ENCODE measurements around the gene FCN1.
"Not testable (repeated sequence)": the region's sequence is repeated elsewhere in the genome, so short reads cannot be mapped to it uniquely, and the experiment has no call there.

Gene FCN1

DNA sequence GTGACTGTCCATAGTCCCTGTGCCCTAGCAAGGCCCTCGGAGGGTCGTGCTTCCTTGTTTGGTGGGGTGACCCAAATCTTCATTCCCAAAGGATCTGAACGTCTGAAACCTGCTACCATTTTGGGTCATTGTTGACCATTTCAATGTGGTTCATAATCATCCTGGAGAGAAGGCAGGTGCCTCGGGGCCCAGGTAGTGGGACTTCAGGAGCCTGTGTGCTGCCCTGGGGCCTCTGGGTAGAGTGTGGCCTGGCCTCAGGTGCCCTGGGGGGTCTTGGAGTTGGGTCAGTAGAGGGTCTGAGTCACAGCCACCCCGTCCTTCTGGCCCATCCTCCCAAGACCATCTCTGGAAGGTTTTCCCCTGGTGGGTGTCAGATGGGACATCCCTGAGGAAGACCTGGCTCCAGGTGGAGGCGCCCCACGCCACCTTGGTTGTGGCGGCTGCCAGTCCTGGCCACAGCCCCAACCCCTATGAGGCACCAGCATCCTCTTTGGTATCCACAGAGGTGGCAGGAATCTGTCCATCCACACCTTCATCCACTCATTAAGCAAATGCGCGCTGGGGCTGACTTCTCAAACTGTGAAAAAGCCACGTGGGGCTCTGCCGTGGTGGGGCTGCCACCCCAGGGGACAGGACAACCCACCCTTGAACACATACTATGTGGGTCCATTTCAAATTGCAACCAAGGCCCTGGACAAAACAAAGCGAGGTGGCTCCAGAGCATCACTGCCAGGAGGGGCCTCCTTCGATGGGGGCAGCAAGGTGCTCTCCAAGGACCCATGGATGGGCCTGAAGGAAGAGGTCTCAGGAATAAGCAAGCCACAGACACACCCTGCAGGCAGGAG, 41.6 kb upstream of the FCN1 start:
- TF ChIP-seq, protein P1, sequence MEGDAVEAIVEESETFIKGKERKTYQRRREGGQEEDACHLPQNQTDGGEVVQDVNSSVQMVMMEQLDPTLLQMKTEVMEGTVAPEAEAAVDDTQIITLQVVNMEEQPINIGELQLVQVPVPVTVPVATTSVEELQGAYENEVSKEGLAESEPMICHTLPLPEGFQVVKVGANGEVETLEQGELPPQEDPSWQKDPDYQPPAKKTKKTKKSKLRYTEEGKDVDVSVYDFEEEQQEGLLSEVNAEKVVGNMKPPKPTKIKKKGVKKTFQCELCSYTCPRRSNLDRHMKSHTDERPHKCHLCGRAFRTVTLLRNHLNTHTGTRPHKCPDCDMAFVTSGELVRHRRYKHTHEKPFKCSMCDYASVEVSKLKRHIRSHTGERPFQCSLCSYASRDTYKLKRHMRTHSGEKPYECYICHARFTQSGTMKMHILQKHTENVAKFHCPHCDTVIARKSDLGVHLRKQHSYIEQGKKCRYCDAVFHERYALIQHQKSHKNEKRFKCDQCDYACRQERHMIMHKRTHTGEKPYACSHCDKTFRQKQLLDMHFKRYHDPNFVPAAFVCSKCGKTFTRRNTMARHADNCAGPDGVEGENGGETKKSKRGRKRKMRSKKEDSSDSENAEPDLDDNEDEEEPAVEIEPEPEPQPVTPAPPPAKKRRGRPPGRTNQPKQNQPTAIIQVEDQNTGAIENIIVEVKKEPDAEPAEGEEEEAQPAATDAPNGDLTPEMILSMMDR (IDR thresholded peaks at IDR 0.05; ENCODE audit: borderline replicate concordance, insufficient read depth, low read depth, low read length): no peak
- no peak overlapping the region for H3K4me3 ChIP-seq (ENCODE audit: low read depth, low read length)

DNA sequence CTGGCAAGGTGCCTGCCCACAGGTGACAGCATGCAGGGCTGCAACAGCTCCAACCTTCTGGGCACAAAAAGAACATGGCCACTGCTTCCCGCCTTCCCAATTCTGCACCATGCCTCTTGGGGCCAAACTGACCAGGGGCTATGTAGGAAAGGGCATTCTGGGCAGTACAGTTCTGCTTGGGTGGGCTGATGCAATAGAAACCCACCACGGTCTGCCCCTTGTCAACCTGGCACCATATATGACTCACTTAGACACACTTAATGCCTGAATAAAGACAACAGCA, 40.2 kb upstream of the FCN1 start:
- no peak overlapping the region for H3K4me3 ChIP-seq (ENCODE audit: low read depth, low read length)
- TF ChIP-seq, protein P1 (IDR thresholded peaks at IDR 0.05; ENCODE audit: borderline replicate concordance, insufficient read depth, low read depth, low read length): no peak

DNA sequence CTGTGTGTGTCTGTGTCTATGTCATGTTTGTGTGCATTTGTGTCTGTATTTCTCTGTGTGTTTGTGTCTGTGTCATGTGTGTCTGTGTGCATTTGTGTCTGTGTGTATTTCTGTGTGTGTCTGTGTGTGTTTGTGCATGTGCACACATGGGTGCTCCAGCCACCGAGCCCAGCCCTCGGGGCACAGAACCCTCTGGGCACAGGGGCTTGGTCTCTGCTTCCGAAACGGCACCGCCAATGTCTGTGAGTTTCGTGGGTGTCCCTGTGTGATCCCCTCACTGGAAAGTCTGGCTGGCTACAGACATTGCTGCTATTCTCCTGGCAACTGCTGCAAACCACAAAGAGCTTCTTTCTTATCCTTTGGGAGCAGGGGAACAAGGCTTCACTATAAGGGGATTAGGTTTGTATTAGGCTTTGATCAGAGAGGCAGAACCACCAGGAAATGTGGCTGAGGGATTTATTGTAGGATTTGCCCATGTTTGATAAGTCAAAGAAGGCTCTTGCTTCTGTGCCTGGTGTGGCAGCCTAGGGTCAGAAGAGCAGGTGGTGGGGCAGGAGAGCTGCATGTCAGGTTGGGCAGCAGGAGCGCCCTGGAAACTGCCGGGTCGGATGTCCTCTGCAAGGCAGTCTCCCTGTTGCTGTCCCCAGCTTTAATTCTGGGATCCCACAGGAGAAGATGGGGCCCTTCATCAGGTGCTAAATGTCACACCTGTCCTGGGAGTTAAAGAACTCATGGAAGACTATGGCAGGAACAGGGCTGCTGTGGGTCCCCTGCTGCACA, 39.6 kb upstream of the FCN1 start:
- H3K4me3 ChIP-seq (ENCODE audit: low read depth, low read length): no peak overlapping the region
- TF ChIP-seq, protein P1 (IDR thresholded peaks at IDR 0.05; ENCODE audit: borderline replicate concordance, insufficient read depth, low read depth, low read length): no peak

DNA sequence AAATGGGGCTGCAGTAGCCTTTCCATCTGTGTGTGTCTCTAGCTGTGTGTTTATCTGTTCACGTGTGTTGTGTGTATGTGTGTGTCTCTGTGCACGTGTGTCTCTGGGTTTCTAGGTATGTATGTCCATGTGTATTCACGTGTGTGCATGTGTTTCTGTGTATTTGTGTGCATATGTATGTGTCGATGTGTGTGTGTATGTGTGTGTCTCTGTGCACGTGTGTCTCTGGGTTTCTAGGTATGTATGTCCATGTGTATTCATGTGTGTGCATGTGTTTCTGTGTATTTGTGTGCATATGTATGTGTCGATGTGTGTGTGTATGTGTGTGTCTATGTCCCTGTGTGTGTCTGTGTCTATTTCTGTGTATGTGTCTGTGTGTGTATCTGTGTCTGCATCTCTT, 38.7 kb upstream of the FCN1 start:
- not testable (repeated sequence) for H3K4me3 ChIP-seq (ENCODE audit: low read depth, low read length)

DNA sequence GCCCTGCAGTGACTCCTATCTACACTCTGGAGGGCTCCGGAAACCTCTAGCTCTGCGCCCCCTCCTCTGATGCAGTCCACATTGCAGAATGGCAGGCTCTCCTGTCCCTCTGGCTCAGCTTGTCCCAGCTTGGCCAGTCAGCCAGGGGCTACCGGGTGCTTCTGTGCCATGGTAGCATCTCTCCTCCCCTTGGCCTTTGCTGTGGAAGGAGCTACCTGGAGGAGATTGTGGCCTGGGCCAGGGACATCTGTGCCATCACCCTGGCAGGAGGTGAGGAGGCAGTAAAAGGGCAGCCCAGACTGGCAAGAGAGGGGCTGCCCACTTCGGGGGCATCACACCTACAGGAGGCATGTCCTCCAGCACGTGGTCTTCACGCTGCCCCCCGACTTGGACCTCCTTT, 38.1 kb upstream of the FCN1 start:
- no peak overlapping the region for H3K4me3 ChIP-seq (ENCODE audit: low read depth, low read length)
- TF ChIP-seq, protein P1 (IDR thresholded peaks at IDR 0.05; ENCODE audit: borderline replicate concordance, insufficient read depth, low read depth, low read length): no peak

DNA sequence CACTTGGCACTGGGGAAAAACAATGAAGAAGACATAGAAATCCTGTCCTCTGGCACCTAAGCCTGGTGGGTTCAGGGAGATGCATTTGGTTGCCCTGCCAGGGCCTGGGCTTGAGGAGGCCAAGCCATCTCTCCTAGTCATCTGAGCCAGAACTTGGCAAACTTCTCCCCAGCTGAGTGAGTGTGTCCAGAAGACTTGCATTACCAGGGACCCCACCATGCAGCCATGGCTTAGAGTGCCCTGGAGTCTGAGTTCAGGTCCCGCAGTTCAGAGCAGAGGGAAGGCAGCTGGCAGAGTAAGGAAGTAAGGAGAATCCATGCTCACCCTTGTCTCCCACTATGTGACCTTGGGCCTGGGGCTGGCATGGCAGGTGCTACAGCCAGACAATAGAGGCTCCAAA, 37.4 kb upstream of the FCN1 start:
- TF ChIP-seq, protein P1 (IDR thresholded peaks at IDR 0.05; ENCODE audit: borderline replicate concordance, insufficient read depth, low read depth, low read length): no peak
- no peak overlapping the region for H3K4me3 ChIP-seq (ENCODE audit: low read depth, low read length)

DNA sequence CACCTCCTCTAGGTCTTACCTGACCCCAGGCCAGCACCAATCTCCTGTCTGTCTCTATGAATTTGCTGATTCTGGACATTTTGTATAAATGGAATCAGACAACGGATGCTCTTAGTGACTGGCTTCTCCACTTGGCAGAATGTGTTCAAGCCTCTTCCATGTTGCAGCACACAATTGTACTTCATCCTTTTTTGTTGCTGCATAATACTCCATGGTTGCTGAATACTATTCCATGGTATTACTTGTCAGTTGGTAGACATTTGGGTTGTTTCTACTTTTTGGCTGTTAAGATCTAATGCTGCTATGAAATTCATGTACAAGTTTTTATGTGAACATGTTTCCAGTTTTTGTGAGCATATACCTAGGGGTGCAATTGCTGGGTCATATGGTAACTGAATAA, 34.3 kb upstream of the FCN1 start:
- no peak overlapping the region for H3K4me3 ChIP-seq (ENCODE audit: low read depth, low read length)
- TF ChIP-seq, protein P1 (IDR thresholded peaks at IDR 0.05; ENCODE audit: borderline replicate concordance, insufficient read depth, low read depth, low read length): no peak

Data from GM12875 (cell line).